GM19452 (cell line): Measurements from ENCODE around the gene HPGDS.
"Not testable (repeated sequence)": the region's sequence is repeated elsewhere in the genome, so short reads cannot be mapped to it uniquely, and the experiment has no call there.

Experiments used
- ATAC-seq: cut with Tn5 transposase; IDR thresholded peaks from one replicate; pipeline ENCODE4 v1.9.1; 2021; ENCODE audit not compliant: unreplicated experiment

Gene HPGDS

DNA sequence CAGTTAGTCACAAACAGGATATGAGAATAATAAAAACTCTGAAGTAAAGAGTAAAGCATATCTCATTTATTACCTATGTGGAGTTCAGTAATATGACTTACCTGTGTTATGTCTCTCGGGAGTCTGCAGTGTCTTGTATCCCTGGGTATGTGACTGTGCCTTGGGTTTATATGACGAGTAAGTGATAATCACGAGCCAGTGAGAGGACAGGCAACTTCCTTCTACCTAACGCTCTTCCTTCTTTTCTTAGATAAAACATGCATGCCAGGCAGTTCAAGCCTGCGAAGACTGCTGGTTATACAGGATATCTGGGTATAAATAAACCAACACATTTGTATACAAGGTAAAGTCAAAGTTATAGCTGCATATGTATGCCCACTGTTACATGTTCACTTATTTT, at the start of gene HPGDS:
Gene HPGDS (minus strand): TSS at position 143 of the 400 bp plus-strand sequence. CDS start 8,207 bp downstream, outside the sequence.
- ATAC-seq = no peak

- no peak for ATAC-seq
Measured at GRCh38 chr4:94390804-94391410, 48.3 kb upstream of the HPGDS start.

- no peak for ATAC-seq
Measured at GRCh38 chr4:94389595-94390267, 47.1 kb upstream of the HPGDS start.

GRCh38 chr4:94387965-94388364, 45.3 kb upstream of the HPGDS start:
- ATAC-seq = not testable (repeated sequence)

GRCh38 chr4:94385452-94385851, 42.8 kb upstream of the HPGDS start:
- ATAC-seq = not testable (repeated sequence)

DNA sequence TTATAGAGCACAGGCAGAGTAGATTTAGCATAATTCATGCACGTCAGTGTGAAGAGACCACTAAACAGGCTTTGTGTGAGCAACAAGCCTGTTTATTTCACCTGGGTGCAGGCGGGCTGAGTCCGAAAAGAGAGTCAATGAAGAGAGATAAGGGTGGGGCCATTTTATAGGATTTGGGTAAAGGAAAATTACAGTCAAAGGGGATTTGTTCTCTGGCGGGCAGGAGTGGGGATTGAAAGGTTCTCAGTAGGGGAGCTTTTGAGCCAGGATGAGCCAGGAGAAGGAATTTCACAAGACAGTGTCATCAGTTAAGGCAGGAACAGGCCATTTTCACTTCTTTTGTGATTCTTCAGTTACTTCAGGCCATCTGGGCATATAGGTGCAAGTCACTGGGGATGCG, 40.3 kb upstream of the HPGDS start:
- ATAC-seq = not testable (repeated sequence)

DNA sequence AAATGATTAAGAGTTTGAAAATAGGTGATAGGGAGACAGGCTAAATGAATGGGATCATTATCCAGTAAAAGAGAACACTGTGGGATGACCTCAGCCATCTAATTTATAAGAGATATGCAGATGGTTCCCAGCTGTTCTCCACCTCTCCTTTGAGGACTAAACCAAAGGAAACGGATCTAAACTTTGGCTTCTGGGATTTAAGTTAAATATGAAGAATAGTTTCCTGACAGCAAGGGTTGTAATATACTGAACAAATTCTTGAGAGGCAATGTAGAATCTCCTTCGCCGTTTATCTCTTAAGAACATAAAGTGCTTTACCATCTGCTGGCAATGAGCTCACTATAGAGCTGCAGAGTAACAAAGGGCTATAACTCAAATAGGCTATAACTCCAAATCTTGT, 35.4 kb upstream of the HPGDS start:
- no peak for ATAC-seq

DNA sequence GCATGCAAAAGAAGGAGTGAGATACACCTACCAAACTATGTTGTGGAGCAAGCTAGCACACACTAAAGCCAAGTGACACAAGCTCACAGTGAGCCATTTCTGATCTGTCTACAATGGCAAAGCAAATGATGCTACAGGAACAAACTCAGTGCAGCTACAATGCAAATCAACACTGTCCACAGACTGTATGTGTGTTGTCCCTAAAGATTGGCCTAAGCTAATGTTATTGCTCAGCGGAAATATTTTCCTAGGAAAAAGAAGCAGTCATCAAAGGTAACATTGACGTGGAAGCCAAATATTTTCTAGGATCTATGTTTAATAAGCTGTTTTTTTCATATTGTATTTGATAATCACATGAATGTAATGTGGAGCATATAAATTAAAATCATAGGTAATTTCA, 34.7 kb upstream of the HPGDS start:
- ATAC-seq = no peak

GRCh38 chr4:94375364-94375763, 32.7 kb upstream of the HPGDS start:
- ATAC-seq = no peak

DNA sequence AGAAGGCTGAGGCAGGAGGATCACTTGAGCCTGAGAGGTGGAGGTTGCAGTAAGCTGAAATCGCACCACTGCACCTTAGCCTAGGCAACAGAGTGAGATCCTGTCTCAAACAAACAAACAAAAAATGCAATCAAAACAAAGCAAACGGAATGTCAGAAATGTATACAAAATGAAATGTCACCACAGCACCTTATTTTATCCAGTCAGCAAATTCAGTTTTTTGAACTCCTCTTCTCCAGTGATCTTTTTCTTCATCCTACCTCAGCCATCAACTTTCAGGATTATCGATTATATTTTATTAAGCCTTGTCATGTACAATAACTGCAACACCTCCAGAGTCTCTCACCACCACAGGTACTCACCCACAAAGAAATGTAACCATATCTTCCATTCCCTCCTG, 31.1 kb upstream of the HPGDS start:
- no peak for ATAC-seq

GRCh38 chr4:94372991-94373390, 30.4 kb upstream of the HPGDS start:
- no peak for ATAC-seq

- ATAC-seq = no peak
Measured at GRCh38 chr4:94372228-94372978, 29.8 kb upstream of the HPGDS start.

DNA sequence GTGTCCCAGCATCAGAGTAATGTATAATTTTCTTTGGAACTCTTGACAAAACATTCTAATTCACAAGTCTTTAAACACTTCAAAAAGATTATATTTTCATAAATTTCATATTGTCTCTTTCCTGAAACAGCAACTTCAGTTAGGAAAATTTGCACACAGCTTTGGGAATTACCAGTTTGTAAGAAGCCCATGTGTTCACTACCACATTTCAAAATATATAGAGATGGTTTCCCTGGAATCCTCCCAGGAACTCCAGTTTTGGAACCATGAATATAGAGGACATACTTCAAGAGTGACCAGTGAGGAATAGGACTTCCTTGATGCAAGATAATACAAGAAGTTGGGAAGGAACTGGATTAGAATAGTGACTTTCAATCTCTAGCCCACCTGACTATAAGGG, 28.7 kb upstream of the HPGDS start:
- ATAC-seq = no peak

DNA sequence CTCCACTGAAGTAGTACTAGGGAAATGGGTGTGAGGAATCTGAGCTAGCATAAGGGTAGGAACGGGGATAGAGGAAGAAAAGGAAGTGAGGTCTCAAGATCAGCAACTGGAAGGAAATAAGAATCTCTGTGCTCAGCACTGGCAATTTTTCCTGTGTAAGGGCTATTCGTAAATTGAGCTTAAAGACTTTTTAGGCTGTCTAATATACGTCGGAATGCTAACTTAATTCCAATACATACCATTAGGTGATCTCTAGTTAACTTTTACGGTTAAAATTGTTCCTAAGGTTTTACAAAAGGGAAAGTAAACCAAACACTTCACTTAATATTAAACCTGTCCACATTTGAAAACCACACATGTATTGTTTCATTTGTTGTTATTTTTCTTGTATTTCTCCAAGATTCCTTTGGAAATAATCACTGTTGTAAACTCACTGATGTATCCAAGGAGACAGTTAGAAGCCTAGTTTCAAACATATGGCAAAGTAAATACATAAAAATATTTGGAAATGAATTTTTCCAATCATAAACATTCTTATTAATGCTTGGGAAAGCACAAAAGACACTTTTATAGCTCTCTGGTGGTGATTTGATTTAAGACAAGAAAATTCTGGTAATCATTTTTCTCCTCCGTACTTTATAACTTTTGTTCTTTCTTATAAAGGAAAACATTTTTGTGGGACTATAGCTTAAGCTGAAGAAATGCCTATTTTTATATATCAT, 28.1 kb upstream of the HPGDS start:
- no peak for ATAC-seq

GRCh38 chr4:94369046-94369445, 26.4 kb upstream of the HPGDS start:
- ATAC-seq = no peak

GRCh38 chr4:94368459-94368858, 25.8 kb upstream of the HPGDS start:
- ATAC-seq = no peak

- no peak for ATAC-seq
Measured at GRCh38 chr4:94365304-94365703, 22.7 kb upstream of the HPGDS start.

DNA sequence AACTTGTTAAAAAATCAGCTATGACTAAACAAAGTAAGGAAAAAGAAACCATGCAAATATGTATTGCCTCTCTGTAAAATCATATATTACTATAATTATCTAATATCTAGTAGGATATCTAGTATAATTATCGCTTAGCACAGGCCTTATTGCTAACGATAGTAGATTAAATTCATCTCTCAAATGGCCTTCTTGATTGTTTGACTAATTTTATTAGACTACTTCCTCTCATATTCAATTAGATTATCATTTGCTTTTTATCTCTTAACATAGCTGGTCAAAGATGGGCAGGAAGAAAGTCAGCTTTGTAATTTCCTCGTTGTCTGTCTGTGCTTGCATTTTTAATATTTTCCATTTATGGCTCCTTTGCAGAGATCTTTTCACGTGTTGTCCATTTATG, 21.9 kb upstream of the HPGDS start:
- no peak for ATAC-seq

GRCh38 chr4:94363136-94363655, 20.6 kb upstream of the HPGDS start:
- ATAC-seq = no peak

- no peak for ATAC-seq
Measured at GRCh38 chr4:94359838-94360237, 17.2 kb upstream of the HPGDS start.

DNA sequence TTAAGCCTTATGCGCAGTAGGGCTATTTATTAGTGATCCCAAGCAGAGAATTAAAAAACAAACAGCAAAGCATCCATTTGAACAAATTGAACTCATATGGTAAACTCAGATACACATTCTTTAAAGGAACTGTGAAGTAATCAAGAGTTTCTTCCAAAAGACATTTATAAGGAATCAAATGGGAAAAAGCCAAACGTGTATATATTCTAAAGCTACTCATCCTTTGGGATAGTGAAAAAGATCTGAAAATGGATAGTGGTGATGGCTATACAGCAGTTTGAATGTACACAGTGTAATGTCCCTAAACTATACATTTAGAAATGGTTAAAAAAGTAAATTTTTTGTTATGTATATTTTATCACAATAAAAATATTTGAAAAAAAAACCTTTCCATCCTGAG, 16.6 kb upstream of the HPGDS start:
- ATAC-seq = no peak
